Measurements from ENCODE around the gene ARHGAP29. TPM values are rescaled to one million over a fixed set of nuclear protein-coding genes. Genes with fewer than 3 reads are reported as not detected.

ARHGAP29 gene
- total and polyA plus RNA-seq, 10 of the 15 experiments (the other 5 are each of a cell fraction or from before 2014, with no cell fraction given): under 0.01 to 0.43 (median 0.10) TPM; not detected in 4

DNA sequence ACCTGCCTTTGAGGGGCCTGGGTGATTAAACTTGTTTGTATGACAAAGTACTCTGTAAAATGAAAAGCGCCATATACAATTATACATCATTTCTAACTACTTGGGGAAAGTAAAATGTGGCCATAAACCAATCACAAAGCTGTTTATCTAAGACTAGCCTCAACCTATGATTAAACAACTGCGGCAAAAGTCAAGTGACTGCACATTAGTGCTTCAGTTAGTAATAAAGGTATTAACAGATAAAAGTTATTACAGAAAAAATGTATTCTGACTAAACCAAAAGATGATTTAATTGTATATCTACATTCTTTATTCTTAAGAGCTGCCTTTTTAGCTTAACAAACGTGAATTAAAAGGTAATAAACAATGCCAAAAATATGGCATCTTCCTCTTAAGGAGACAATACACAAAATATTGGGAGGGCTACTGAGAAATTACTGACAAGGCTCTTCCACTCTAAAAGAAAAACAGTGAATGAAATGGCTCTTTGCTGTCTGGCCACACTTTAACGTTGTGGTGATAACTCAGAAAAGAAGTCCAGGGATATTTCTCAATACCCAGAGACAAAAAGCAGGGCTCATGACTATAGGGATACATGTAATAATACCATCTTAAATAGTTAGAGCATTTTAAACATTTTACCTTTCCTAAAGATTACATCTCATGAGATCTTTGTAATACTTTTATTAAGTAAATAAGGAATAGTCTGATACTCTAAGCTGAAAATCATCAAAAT lies 8.6 kb downstream of the ARHGAP29 start:
- WGBS (ENCODE audit: insufficient coverage, insufficient replicate concordance, low lambda C conversion rate, missing lambda C conversion rate): 32% methylated on average over 4 of the region's 4 CpGs
- Histone ChIP-seq H3K4me3 (no peak overlapping the region), H3K27ac (ENCODE audit: control insufficient read depth, insufficient read depth) (no peak overlapping the region), H3K4me2 (ENCODE audit: control insufficient read depth, insufficient read depth) (no peak overlapping the region), H3K36me3 (ENCODE audit: control insufficient read depth in 2 of 2, insufficient read depth in 2 of 2, low read length in 1 of 2) (no peaks in the 10 kb centered on the region), H3K9me3 (replicated peaks; ENCODE audit: control insufficient read depth, insufficient read depth, low read length) (no peaks in the 10 kb centered on the region), H3K4me1 (ENCODE audit: control insufficient read depth, insufficient read depth, low read length) (no peaks in the 10 kb centered on the region), H4K20me1 (ENCODE audit: control insufficient read depth, insufficient read depth) (no peaks in the 10 kb centered on the region), H2AFZ (ENCODE audit: control insufficient read depth, low read depth, low read length) (no peak overlapping the region), H3K27me3 (replicated peaks in 1 of 2; ENCODE audit: control insufficient read depth in 2 of 2, insufficient read depth in 2 of 2, low read length in 1 of 2) (peaks cover 0 to 2% of the 10 kb centered on the region in 2 experiments; a peak in 1 of 4 replicates), H3K79me2 (ENCODE audit: control insufficient read depth, insufficient read depth, low read length) (no peaks in the 10 kb centered on the region), H3K9ac (ENCODE audit: control insufficient read depth, insufficient read depth, low read length) (no peak overlapping the region)
- in situ Hi-C loops (cut with MboI): no loop called here
- ChIA-PET SMC1A (ENCODE audit: uncharacterized antibody, unreplicated experiment) (interaction anchor here (1.0 kb wide), 1 partner anchor 11 kb away, joined by 4 read pairs; no protein-coding TSS in a partner anchor), RAD21 (ENCODE audit: unreplicated experiment) (no interaction called here), CTCF (interaction anchor here (0.9 to 1.4 kb wide), 2 partner anchors 107 to 165 kb away, joined by 4 read pairs; no protein-coding TSS in a partner anchor), POLR2A (no interaction called here)
- intact Hi-C loops (cut with micrococcal nuclease; ENCODE audit: unreplicated experiment): no loop called here
- BruUV-seq (replicated peaks): no TSS peak
- FAIRE-seq: no peak
- TF ChIP-seq, protein P1, sequence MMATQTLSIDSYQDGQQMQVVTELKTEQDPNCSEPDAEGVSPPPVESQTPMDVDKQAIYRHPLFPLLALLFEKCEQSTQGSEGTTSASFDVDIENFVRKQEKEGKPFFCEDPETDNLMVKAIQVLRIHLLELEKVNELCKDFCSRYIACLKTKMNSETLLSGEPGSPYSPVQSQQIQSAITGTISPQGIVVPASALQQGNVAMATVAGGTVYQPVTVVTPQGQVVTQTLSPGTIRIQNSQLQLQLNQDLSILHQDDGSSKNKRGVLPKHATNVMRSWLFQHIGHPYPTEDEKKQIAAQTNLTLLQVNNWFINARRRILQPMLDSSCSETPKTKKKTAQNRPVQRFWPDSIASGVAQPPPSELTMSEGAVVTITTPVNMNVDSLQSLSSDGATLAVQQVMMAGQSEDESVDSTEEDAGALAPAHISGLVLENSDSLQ (IDR thresholded peaks at IDR 0.05): no peak
- TF ChIP-seq, protein P2, sequence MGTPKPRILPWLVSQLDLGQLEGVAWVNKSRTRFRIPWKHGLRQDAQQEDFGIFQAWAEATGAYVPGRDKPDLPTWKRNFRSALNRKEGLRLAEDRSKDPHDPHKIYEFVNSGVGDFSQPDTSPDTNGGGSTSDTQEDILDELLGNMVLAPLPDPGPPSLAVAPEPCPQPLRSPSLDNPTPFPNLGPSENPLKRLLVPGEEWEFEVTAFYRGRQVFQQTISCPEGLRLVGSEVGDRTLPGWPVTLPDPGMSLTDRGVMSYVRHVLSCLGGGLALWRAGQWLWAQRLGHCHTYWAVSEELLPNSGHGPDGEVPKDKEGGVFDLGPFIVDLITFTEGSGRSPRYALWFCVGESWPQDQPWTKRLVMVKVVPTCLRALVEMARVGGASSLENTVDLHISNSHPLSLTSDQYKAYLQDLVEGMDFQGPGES (IDR thresholded peaks at IDR 0.05): no peak
- no peak for TF ChIP-seq RCOR1 (conservative IDR thresholded peaks at IDR 0.05; ENCODE audit: low read depth, low read length)
- no peak for ATAC-seq
- no peak for DNase-seq (ENCODE audit: low read depth, low spot score)

Data from GM12878 (cell line).